Stomach (tissue), 4 donors: ENCODE data around the gene FAM114A1.

Experiments used
- POLR2A ChIP-seq, 4 donors: fragments of 450-650 bp; IDR thresholded peaks; one replicate each; pipeline ENCODE4 v1.6.1; 2016; ENCODE audit warnings: antibody characterized with exemption in 4 of 4, control low read depth in 2 of 4, mild to moderate bottlenecking in 1 of 4, moderate library complexity in 1 of 4
- TF ChIP-seq, protein P1 (sequence below), 7 experiments: fragments of 450-650 bp in 4 of 7; fragments of 200-600 bp in 3 of 7; sonication (generic) in 3 of 7; IDR thresholded peaks; one replicate each; pipeline ENCODE4 v1.5.1; 2016 to 2019; ENCODE audit warnings: antibody characterized with exemption in 7 of 7, control low read depth in 2 of 7, mild to moderate bottlenecking in 1 of 7

DNA sequence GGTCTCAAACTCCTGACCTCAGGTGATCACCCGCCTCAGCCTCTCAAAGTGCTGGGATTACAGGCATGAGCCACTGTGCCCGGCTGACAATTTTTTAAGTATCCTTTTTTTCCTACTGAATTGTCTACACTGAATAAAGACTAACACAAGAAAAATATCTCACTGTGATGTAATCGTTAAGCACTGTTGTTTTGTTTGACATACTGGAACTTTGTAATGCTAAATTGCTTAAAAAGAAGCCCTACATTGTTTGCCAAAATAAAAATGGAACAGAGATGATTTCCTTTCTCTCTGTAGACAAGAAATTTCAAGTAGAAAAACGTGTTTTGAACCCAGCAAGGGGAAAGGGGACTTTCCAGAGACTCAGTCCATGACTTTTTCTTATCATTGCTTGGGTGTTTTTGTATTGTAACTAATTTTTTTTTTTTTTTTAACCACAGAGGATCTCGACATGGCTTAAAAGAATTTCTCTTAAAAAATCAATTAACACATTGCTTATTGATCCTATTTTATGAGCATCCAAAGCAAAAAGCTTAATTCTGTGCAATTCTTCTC lies 89.7 kb downstream of the FAM114A1 start:
- TF ChIP-seq, protein P1, sequence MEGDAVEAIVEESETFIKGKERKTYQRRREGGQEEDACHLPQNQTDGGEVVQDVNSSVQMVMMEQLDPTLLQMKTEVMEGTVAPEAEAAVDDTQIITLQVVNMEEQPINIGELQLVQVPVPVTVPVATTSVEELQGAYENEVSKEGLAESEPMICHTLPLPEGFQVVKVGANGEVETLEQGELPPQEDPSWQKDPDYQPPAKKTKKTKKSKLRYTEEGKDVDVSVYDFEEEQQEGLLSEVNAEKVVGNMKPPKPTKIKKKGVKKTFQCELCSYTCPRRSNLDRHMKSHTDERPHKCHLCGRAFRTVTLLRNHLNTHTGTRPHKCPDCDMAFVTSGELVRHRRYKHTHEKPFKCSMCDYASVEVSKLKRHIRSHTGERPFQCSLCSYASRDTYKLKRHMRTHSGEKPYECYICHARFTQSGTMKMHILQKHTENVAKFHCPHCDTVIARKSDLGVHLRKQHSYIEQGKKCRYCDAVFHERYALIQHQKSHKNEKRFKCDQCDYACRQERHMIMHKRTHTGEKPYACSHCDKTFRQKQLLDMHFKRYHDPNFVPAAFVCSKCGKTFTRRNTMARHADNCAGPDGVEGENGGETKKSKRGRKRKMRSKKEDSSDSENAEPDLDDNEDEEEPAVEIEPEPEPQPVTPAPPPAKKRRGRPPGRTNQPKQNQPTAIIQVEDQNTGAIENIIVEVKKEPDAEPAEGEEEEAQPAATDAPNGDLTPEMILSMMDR (IDR thresholded peaks at IDR 0.05), result no peak
- no peak for TF ChIP-seq POLR2A (IDR thresholded peaks at IDR 0.05)
